Sigmoid colon (tissue), 7 donors: ENCODE data around the gene MACROD2. TPM values are rescaled to one million over a fixed set of nuclear protein-coding genes. Genes with fewer than 3 reads are reported as not detected.

Source experiments
- DNase-seq: peaks from one replicate; pipeline ENCODE4 v3.0.0-alpha.2; 2019
- H3K27ac ChIP-seq, 4 donors: fragments of 200-600 bp; sonication (generic); one replicate each; pipeline ENCODE4 v1.5.1; 2016 to 2019; ENCODE audit warnings: mild to moderate bottlenecking in 1 of 4
- H3K27me3 ChIP-seq, 3 donors: fragments of 200-600 bp; sonication (generic); one replicate each; pipeline ENCODE4 v1.5.1; 2019; ENCODE audit warnings: mild to moderate bottlenecking in 1 of 3
- H3K36me3 ChIP-seq, 4 donors: fragments of 200-600 bp; sonication (generic); one replicate each; pipeline ENCODE4 v1.5.1; 2016 to 2019
- H3K4me1 ChIP-seq, 4 donors: fragments of 200-600 bp; sonication (generic); one replicate each; pipeline ENCODE4 v1.5.1; 2017 to 2019
- H3K4me3 ChIP-seq, 4 donors: fragments of 200-600 bp; sonication (generic); one replicate each; pipeline ENCODE4 v1.5.1; 2017 to 2019; ENCODE audit warnings: mild to moderate bottlenecking in 2 of 4, moderate library complexity in 1 of 4
- H3K9me3 ChIP-seq, 4 donors: fragments of 200-600 bp in 3 of 4; sonication (generic) in 3 of 4; one replicate each; pipeline versions ENCODE4 v1.5.1 to v1.6.1; 2013 to 2019
- CTCF ChIP-seq, 4 experiments: fragments of 450-650 bp in 3 of 4; fragments of 200-600 bp in 1 of 4; IDR thresholded peaks; one replicate each; pipeline ENCODE4 v1.5.1; 2016 to 2019; ENCODE audit warnings: antibody characterized with exemption in 4 of 4, mild to moderate bottlenecking in 3 of 4, moderate library complexity in 2 of 4
- EP300 ChIP-seq, 4 donors: sonication (generic); formaldehyde crosslinking; IDR thresholded peaks; one replicate each; pipeline ENCODE4 v1.6.1; 2017; ENCODE audit warnings: antibody characterized with exemption in 4 of 4
- POLR2A ChIP-seq, 2 donors: fragments of 450-650 bp; IDR thresholded peaks; one replicate each; pipeline ENCODE4 v1.6.1; 2016; ENCODE audit warnings: antibody characterized with exemption in 2 of 2, mild to moderate bottlenecking in 2 of 2, moderate library complexity in 2 of 2
- POLR2AphosphoS5 ChIP-seq, 4 donors: sonication (generic); formaldehyde crosslinking; IDR thresholded peaks; one replicate each; pipeline ENCODE4 v1.6.1; 2017; ENCODE audit warnings: antibody characterized with exemption in 4 of 4
- WGBS, 2 donors: extraction: QIAGEN DNeasy Blood & Tissue Kit; methylation state at CpG; one replicate each; pipeline ENCODE4 v1.1.7; 2013; 5-methylcytosine and 5-hydroxymethylcytosine counted together
- intact Hi-C: fragments of 100-400 bp; cut with DNase I; formaldehyde crosslinking; loops from one replicate; pipeline ENCODE4 v1.15.1; 2023
- polyA plus RNA-seq, 3 donors: library from polyadenylated mRNA; stranded (reverse); fragments of 200-250 nt; gene quantifications; one replicate each; pipeline ENCODE4 v1.2.3, GENCODE V29; 2013
- total RNA-seq, 4 donors: library from RNA; depleted of rRNA; stranded (reverse); fragments of >200 nt; gene quantifications; one replicate each; pipeline ENCODE4 v1.1.0, GENCODE V29; 2016
- donor health status: healthy with polysubstance abuse.
- donor health status: Bipolar disorder and iron deficiency.
- donor health status: healthy.

The MACROD2 gene
- total and polyA plus RNA-seq, 7 donors = 1.2 to 22.4 (median 5.8) TPM

DNA sequence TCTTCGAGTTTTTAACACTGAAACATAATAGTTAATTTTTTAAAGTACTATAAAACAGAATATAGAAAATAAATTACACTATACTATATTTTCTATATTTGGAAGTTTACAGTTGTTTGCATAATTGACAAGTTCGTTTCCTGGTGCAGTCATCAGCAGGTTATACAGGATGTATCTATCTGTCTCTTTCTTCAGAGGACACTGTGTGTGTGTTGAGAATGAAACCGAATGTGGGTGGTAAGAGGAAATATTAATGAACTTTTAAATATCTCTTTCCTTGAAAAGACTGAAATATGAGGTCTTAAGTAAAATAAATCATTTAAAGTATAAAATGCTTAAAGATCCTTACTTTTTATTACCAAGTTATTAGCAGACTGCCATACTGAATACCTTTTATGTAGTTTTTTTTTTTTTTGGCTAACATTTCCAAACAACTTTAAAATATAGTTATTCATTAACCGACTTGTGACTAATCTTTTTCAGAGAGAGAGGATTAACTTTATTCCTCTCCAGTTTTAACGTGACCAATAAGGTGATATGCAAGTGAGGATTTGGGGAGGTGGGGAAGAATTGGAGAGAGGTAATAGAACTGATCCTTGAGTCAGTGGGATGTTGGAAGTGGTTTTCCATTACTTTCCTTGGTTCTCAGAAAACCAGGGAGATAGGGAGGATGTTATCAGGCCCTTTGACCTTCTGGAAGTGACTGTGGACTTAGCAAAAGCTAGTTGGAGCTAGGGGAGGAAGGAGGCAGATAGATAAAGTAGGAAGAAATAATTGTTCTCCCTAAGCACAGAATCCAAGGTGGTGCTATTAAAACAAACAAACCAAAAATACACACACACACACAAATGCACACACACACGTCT is 722.1 kb downstream of the MACROD2 start:
- 31 to 49% methylated on average over 6 of the region's 6 CpGs for WGBS, 2 donors
- Histone ChIP-seq H3K4me1 (peaks cover 0 to 7% (median 3%) of the 10 kb centered on the region in 4 donors), H3K27me3 (no peaks in the 10 kb centered on the region), H3K27ac (no peak overlapping the region), H3K4me3 (no peak overlapping the region), H3K36me3 (no peaks in the 10 kb centered on the region), H3K9me3 (no peaks in the 10 kb centered on the region)
- no peak for DNase-seq
- TF ChIP-seq CTCF (IDR thresholded peaks at IDR 0.05) = no peak
- no peak for TF ChIP-seq EP300 (IDR thresholded peaks at IDR 0.05)
- intact Hi-C loops = no loop called here

GRCh38 chr20:14720251-14720650 is 724.9 kb downstream of the MACROD2 start:
- TF ChIP-seq CTCF (IDR thresholded peaks at IDR 0.05) = no peak
- no peak for TF ChIP-seq POLR2A (IDR thresholded peaks at IDR 0.05)
- no peak for TF ChIP-seq POLR2AphosphoS5 (IDR thresholded peaks at IDR 0.05)
- no peak for TF ChIP-seq EP300 (IDR thresholded peaks at IDR 0.05)
- no peak for DNase-seq
- Histone ChIP-seq H3K27me3 (no peaks in the 10 kb centered on the region), H3K36me3 (no peaks in the 10 kb centered on the region), H3K27ac (no peak overlapping the region), H3K4me3 (no peak overlapping the region), H3K9me3 (no peaks in the 10 kb centered on the region), H3K4me1 (peaks cover 0 to 8% (median 2%) of the 10 kb centered on the region in 4 donors)
- intact Hi-C loops = no loop called here
- 67 to 85% methylated on average over 4 of the region's 4 CpGs for WGBS, 2 donors

DNA sequence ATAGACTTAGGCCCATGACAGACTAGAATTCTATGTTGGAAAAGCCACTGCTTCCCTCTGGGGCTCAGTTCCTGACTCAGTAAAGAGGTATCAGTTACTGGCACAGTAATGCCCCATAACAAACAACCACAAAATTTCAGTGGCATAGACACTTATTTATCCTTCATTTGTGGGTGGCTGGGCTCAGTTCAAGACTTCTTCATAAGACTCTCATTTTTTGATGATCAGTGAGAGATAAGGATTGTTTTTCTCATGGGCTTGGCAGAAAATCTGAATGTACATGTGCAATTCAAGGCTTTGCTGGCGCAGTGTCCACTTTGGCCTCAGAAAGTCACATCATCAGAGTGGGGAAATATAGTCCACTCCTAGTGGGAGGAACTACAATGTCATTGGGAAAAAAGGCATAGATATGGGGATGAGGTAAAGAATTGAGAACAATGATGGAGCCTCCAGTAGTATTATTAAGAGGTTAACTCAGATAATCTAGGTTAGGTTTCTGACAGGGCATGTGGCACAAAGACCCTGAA is 726.7 kb downstream of the MACROD2 start:
- H3K36me3 ChIP-seq = no peaks in the 10 kb centered on the region
- 92 to 95% methylated on average over 1 of the region's 1 CpG for WGBS, 2 donors
- H3K4me1 ChIP-seq = peaks cover 0 to 8% (median 2%) of the 10 kb centered on the region in 4 donors
- DNase-seq = no peak
- TF ChIP-seq POLR2A (IDR thresholded peaks at IDR 0.05) (no peak), POLR2AphosphoS5 (IDR thresholded peaks at IDR 0.05) (no peak), CTCF (IDR thresholded peaks at IDR 0.05) (no peak), EP300 (IDR thresholded peaks at IDR 0.05) (no peak)
- no peak overlapping the region for H3K4me3 ChIP-seq
- intact Hi-C loops = no loop called here
- no peaks in the 10 kb centered on the region for H3K9me3 ChIP-seq
- no peak overlapping the region for H3K27ac ChIP-seq
- H3K27me3 ChIP-seq = no peaks in the 10 kb centered on the region

GRCh38 chr20:14723614-14724013 is 728.3 kb downstream of the MACROD2 start:
- no peak for DNase-seq
- no peak for TF ChIP-seq CTCF (IDR thresholded peaks at IDR 0.05)
- TF ChIP-seq EP300 (IDR thresholded peaks at IDR 0.05) = no peak
- no peak for TF ChIP-seq POLR2A (IDR thresholded peaks at IDR 0.05)
- no peak for TF ChIP-seq POLR2AphosphoS5 (IDR thresholded peaks at IDR 0.05)
- H3K4me1 ChIP-seq = peaks cover 0 to 8% (median 2%) of the 10 kb centered on the region in 4 donors
- no peaks in the 10 kb centered on the region for H3K36me3 ChIP-seq
- no peaks in the 10 kb centered on the region for H3K9me3 ChIP-seq
- H3K27ac ChIP-seq = no peak overlapping the region
- H3K27me3 ChIP-seq = no peaks in the 10 kb centered on the region
- H3K4me3 ChIP-seq = no peak overlapping the region
- intact Hi-C loops = no loop called here
- WGBS, 2 donors = 93 to 95% methylated on average over 3 of the region's 3 CpGs
